ENCODE data around the gene C1orf167. TPM values are rescaled to one million over a fixed set of nuclear protein-coding genes. Genes with fewer than 3 reads are reported as not detected.

The C1orf167 gene
- total and polyA plus RNA-seq, 3 donors from 2014 or later: 26.0 to 64.2 (median 34.5) TPM

- Histone ChIP-seq H3K27ac (no peak overlapping the region), H3K27me3 (no peaks in the 10 kb centered on the region), H3K4me1 (peaks cover 38% of the 10 kb centered on the region), H3K36me3 (ENCODE audit: low read depth, missing control alignments) (no peaks in the 10 kb centered on the region), H3K4me3 (no peak overlapping the region), H3K9me3 (no peaks in the 10 kb centered on the region)
- TF ChIP-seq POLR2A (IDR thresholded peaks at IDR 0.05) (no peak), CTCF (IDR thresholded peaks at IDR 0.05) (no peak)
- intact Hi-C loops (cut with DNase I; ENCODE audit: low total_unique reads): loop anchor here (10.0 kb wide), 1 partner anchor 75 kb away; the partner anchor contains the start of genes CLCN6 and MTHFR
- WGBS, 2 donors: 67% methylated on average over 24 to 26 of the region's 26 CpGs
- DNase-seq: no peak
Observed at GRCh38 chr1:11729498-11730428, 32.2 kb upstream of the C1orf167 start.

- H3K27ac ChIP-seq: peak overlapping the region in 1 of 2 donors; percentile 85
- WGBS, 2 donors: 52 to 55% methylated on average over 5 of the region's 5 CpGs
- no peak overlapping the region for H3K4me3 ChIP-seq
- no peak for TF ChIP-seq POLR2A (IDR thresholded peaks at IDR 0.05)
- TF ChIP-seq CTCF (IDR thresholded peaks at IDR 0.05): no peak
- H3K27me3 ChIP-seq: no peaks in the 10 kb centered on the region
- peaks cover 43% of the 10 kb centered on the region for H3K4me1 ChIP-seq
- intact Hi-C loops (cut with DNase I; ENCODE audit: low total_unique reads): loop anchor here (10.0 kb wide), 1 partner anchor 74 kb away; the partner anchor contains the start of genes CLCN6 and MTHFR
- no peaks in the 10 kb centered on the region for H3K36me3 ChIP-seq (ENCODE audit: low read depth, missing control alignments)
- H3K9me3 ChIP-seq: no peaks in the 10 kb centered on the region
- DNase-seq: no peak
Observed at GRCh38 chr1:11730429-11730891, 31.5 kb upstream of the C1orf167 start.

GRCh38 chr1:11731691-11732283 is 30.2 kb upstream of the C1orf167 start:
- peaks cover 44% of the 10 kb centered on the region for H3K4me1 ChIP-seq
- no peaks in the 10 kb centered on the region for H3K9me3 ChIP-seq
- H3K36me3 ChIP-seq (ENCODE audit: low read depth, missing control alignments): no peaks in the 10 kb centered on the region
- intact Hi-C loops (cut with DNase I; ENCODE audit: low total_unique reads): loop anchor here (10.0 kb wide), 1 partner anchor 73 kb away; the partner anchor contains the start of genes CLCN6 and MTHFR
- 11 to 27% methylated on average over 16 of the region's 17 CpGs for WGBS, 2 donors
- TF ChIP-seq POLR2A (IDR thresholded peaks at IDR 0.05) (no peak), CTCF (IDR thresholded peaks at IDR 0.05) (no peak)
- peak; percentile 81 for DNase-seq
- H3K27ac ChIP-seq: peak overlapping the region; percentile 79 to 85
- no peaks in the 10 kb centered on the region for H3K27me3 ChIP-seq
- H3K4me3 ChIP-seq: peak overlapping the region; percentile 13 to 27

- H3K27me3 ChIP-seq: no peaks in the 10 kb centered on the region
- H3K9me3 ChIP-seq: no peaks in the 10 kb centered on the region
- intact Hi-C loops (cut with DNase I; ENCODE audit: low total_unique reads): loop anchor here (10.0 kb wide), 1 partner anchor 71 kb away; the partner anchor contains the start of genes CLCN6 and MTHFR
- 86 to 88% methylated on average over 3 of the region's 3 CpGs for WGBS, 2 donors
- no peak for DNase-seq
- peaks cover 52% of the 10 kb centered on the region for H3K4me1 ChIP-seq
- H3K36me3 ChIP-seq (ENCODE audit: low read depth, missing control alignments): no peaks in the 10 kb centered on the region
- no peak overlapping the region for H3K4me3 ChIP-seq
- TF ChIP-seq POLR2A (IDR thresholded peaks at IDR 0.05): no peak
- TF ChIP-seq CTCF (IDR thresholded peaks at IDR 0.05): no peak
- H3K27ac ChIP-seq: no peak overlapping the region
Observed at GRCh38 chr1:11733306-11733705, 28.7 kb upstream of the C1orf167 start.

Measured in testis (tissue), 3 donors.